Testis (tissue), 3 donors: ENCODE data around the gene CHD8. TPM values are rescaled to one million over a fixed set of nuclear protein-coding genes. Genes with fewer than 3 reads are reported as not detected.
A peak's percentile ranks its signal among the peaks of the same experiment; 100 is the strongest.

ENCODE experiments used
- DNase-seq: peaks from one replicate; pipeline ENCODE4 v3.0.0-alpha.2; 2019
- H3K27ac ChIP-seq, 2 donors: fragments of 200-600 bp; sonication (generic); one replicate each; pipeline ENCODE4 v1.5.1; 2019
- H3K27me3 ChIP-seq: fragments of 200-600 bp; sonication (generic); one replicate; pipeline ENCODE4 v1.5.1; 2019
- H3K36me3 ChIP-seq: fragments of 200-600 bp; sonication (generic); one replicate; pipeline ENCODE4 v1.5.1; 2017; ENCODE audit warnings: low read depth; ENCODE audit errors: missing control alignments
- H3K4me1 ChIP-seq: fragments of 200-600 bp; sonication (generic); one replicate; pipeline ENCODE4 v1.5.1; 2019
- H3K4me3 ChIP-seq, 2 donors: fragments of 200-600 bp; sonication (generic); one replicate each; pipeline ENCODE4 v1.5.1; 2017 to 2019
- H3K9me3 ChIP-seq: fragments of 200-600 bp; sonication (generic); one replicate; pipeline ENCODE4 v1.5.1; 2017
- POLR2A ChIP-seq: fragments of 450-650 bp; IDR thresholded peaks from one replicate; pipeline ENCODE4 v1.6.1; 2017; ENCODE audit warnings: antibody characterized with exemption, mild to moderate bottlenecking, moderate library complexity
- WGBS, 2 donors: methylation state at CpG; one replicate each; pipeline ENCODE4 v1.1.5; 2018; 5-methylcytosine and 5-hydroxymethylcytosine counted together
- intact Hi-C: fragments of 100-400 bp; cut with DNase I; formaldehyde crosslinking; loops from one replicate; pipeline ENCODE4 v1.15.1; 2023; ENCODE audit warnings: low total_unique reads
- polyA plus RNA-seq: library from polyadenylated mRNA; stranded (reverse); fragments of 350-450 nt; fragmentation: Illumina TruSeq; extraction: RNeasy Lipid Tissue Mini Kit (QIAGEN cat#74804); gene quantifications from one replicate; pipeline ENCODE4 v1.2.3, GENCODE V29; 2014; ENCODE audit warnings: low read depth, low replicate concordance; ENCODE audit not compliant: insufficient read depth
- total RNA-seq, 2 donors: library from RNA; depleted of rRNA; stranded (reverse); fragments of >200 nt; gene quantifications; one replicate each; pipeline ENCODE4 v1.2.3, GENCODE V29; 2016
- TF ChIP-seq, protein P1 (sequence below), 3 experiments: fragments of 450-650 bp in 2 of 3; fragments of 200-600 bp in 1 of 3; sonication (generic) in 1 of 3; IDR thresholded peaks; one replicate each; pipeline ENCODE4 v1.5.1; 2016 to 2019; ENCODE audit warnings: antibody characterized with exemption in 3 of 3, mild to moderate bottlenecking in 2 of 3, moderate library complexity in 1 of 3

Gene CHD8
- total and polyA plus RNA-seq, 3 donors from 2014 or later = 67.3 to 87.4 (median 82.8) TPM

- no peak for TF ChIP-seq POLR2A
- TF ChIP-seq, protein P1, sequence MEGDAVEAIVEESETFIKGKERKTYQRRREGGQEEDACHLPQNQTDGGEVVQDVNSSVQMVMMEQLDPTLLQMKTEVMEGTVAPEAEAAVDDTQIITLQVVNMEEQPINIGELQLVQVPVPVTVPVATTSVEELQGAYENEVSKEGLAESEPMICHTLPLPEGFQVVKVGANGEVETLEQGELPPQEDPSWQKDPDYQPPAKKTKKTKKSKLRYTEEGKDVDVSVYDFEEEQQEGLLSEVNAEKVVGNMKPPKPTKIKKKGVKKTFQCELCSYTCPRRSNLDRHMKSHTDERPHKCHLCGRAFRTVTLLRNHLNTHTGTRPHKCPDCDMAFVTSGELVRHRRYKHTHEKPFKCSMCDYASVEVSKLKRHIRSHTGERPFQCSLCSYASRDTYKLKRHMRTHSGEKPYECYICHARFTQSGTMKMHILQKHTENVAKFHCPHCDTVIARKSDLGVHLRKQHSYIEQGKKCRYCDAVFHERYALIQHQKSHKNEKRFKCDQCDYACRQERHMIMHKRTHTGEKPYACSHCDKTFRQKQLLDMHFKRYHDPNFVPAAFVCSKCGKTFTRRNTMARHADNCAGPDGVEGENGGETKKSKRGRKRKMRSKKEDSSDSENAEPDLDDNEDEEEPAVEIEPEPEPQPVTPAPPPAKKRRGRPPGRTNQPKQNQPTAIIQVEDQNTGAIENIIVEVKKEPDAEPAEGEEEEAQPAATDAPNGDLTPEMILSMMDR (IDR thresholded peaks at IDR 0.05) = no peak
- no peak for DNase-seq
- Histone ChIP-seq H3K4me3 (no peak overlapping the region), H3K27me3 (no peaks in the 10 kb centered on the region), H3K27ac (no peak overlapping the region), H3K9me3 (no peaks in the 10 kb centered on the region), H3K4me1 (no peaks in the 10 kb centered on the region), H3K36me3 (no peaks in the 10 kb centered on the region)
- intact Hi-C loops = no loop called here
- WGBS, 2 donors = 78 to 89% methylated on average over 5 of the region's 5 CpGs
These were observed 36.4 kb downstream of the CHD8 start for GRCh38 chr14:21419528-21419927.

DNA sequence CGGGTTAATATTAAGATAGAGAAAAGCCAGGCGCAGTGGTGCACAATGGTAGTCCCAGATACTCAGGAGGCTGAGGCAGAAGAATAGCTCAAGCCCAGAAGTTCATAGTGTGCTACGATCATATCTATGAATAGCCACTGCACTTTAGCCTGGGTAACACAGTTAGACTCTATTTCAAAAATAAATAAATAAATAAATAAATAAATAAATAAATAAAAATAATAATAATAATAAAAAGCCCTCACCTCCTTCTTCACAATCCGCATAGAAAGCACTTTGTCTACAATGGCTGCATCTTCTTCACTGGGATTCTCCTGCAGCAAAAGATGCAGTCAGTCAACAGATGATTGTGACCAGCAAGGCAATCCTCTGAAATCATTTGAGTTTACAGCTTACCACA lies 40.6 kb downstream of the CHD8 start:
- Histone ChIP-seq H3K4me1 (no peaks in the 10 kb centered on the region), H3K36me3 (no peaks in the 10 kb centered on the region), H3K27ac (no peak overlapping the region), H3K4me3 (no peak overlapping the region), H3K27me3 (no peaks in the 10 kb centered on the region), H3K9me3 (no peaks in the 10 kb centered on the region)
- no peak for DNase-seq
- intact Hi-C loops = no loop called here
- WGBS, 2 donors = 92 to 94% methylated on average over 4 of the region's 4 CpGs
- TF ChIP-seq, protein P1 (IDR thresholded peaks at IDR 0.05) = no peak
- TF ChIP-seq POLR2A = no peak

DNA sequence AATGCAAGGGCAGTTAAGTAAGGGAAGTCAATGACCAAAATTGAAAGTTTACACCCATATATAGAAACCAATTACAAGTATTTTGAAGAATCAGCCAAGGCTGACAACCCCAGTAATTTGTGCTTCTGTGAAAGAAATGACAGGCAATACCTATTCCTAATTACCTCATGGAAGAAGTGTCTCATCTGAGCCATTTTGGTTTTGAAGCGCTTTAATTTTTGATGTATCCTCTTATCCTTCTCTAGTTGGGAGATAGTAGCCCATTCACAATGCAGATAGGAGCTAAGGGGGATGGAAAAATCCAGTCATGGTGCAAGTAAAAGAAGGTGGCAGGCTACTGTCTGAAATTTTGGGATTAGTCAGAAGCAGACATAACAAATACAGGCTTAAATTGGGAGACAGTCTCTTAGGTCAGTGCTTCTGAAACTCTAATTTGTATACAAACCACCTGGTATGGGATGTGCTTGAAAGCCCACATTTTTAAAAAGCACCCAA lies 41.7 kb downstream of the CHD8 start:
- intact Hi-C loops = no loop called here
- Histone ChIP-seq H3K9me3 (no peaks in the 10 kb centered on the region), H3K4me3 (no peak overlapping the region), H3K36me3 (no peaks in the 10 kb centered on the region), H3K27me3 (no peaks in the 10 kb centered on the region), H3K4me1 (no peaks in the 10 kb centered on the region), H3K27ac (no peak overlapping the region)
- no peak for TF ChIP-seq POLR2A
- TF ChIP-seq, protein P1 (IDR thresholded peaks at IDR 0.05) = no peak
- DNase-seq = no peak
- WGBS, 2 donors = 92 to 98% methylated on average over 1 of the region's 1 CpG

DNA sequence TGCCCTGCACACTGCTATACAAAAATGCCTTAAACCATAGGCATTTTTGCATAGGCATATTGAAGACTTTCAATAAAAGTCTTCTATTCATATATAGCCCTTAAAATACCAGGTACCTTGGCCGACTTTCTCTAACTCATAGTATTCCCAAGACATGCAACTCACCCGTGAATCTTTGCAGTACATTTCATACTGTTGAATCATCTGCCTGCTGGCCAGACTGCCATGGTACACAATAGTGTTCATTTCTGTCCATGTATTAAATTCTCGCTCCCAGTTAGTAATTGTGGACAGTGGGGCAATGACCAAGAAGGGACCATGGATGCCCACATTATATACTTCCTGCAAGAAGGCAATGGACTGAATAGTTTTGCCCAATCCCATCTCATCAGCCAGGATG lies 47.8 kb downstream of the CHD8 start:
- H3K27ac ChIP-seq = no peak overlapping the region
- no peaks in the 10 kb centered on the region for H3K27me3 ChIP-seq
- no peaks in the 10 kb centered on the region for H3K4me1 ChIP-seq
- intact Hi-C loops = no loop called here
- no peaks in the 10 kb centered on the region for H3K36me3 ChIP-seq
- no peaks in the 10 kb centered on the region for H3K9me3 ChIP-seq
- no peak for DNase-seq
- no peak overlapping the region for H3K4me3 ChIP-seq
- no peak for TF ChIP-seq POLR2A
- TF ChIP-seq, protein P1 (IDR thresholded peaks at IDR 0.05) = no peak
- 85 to 86% methylated on average over 3 of the region's 3 CpGs for WGBS, 2 donors

GRCh38 chr14:21406213-21406612 lies 49.7 kb downstream of the CHD8 start:
- Histone ChIP-seq H3K27me3 (no peaks in the 10 kb centered on the region), H3K4me3 (no peak overlapping the region), H3K36me3 (no peaks in the 10 kb centered on the region), H3K27ac (peak overlapping the region in 1 of 2 donors; percentile 15), H3K9me3 (no peaks in the 10 kb centered on the region), H3K4me1 (no peaks in the 10 kb centered on the region)
- intact Hi-C loops = no loop called here
- TF ChIP-seq, protein P1 (IDR thresholded peaks at IDR 0.05) = no peak
- no peak for TF ChIP-seq POLR2A
- DNase-seq = peak; percentile 77
